Right renal pelvis (tissue), 4 donors: ENCODE measurements around the gene NEURL2. TPM values are rescaled to one million over a fixed set of nuclear protein-coding genes. Genes with fewer than 3 reads are reported as not detected.

Experiments used
- DNase-seq, 4 donors: peaks; one replicate each; pipeline ENCODE4 v3.0.0-alpha.2; 2013; ENCODE audit warnings: low read depth in 4 of 4, low spot score in 3 of 4, missing footprints in 1 of 4
- polyA plus RNA-seq, 4 donors: library from polyadenylated mRNA; unstranded; fragments of 120-200 nt; gene quantifications; one replicate each; pipeline ENCODE4 v1.2.1, GENCODE V29; 2013; ENCODE audit not compliant: insufficient read length in 4 of 4

NEURL2 gene
- polyA plus RNA-seq, 4 donors: 4.3 to 8.2 (median 5.0) TPM

- DNase-seq: no peak
Observed at GRCh38 chr20:45848969-45849582, 41.9 kb downstream of the NEURL2 start.

GRCh38 chr20:45848421-45848820 is 42.6 kb downstream of the NEURL2 start:
- no peak for DNase-seq

GRCh38 chr20:45845452-45845851 is 45.6 kb downstream of the NEURL2 start:
- DNase-seq: no peak

- no peak for DNase-seq
Observed at GRCh38 chr20:45843506-45843905, 47.5 kb downstream of the NEURL2 start.

- no peak for DNase-seq
Observed at GRCh38 chr20:45842169-45842812, 48.7 kb downstream of the NEURL2 start.

GRCh38 chr20:45841407-45842129 is 49.4 kb downstream of the NEURL2 start:
- DNase-seq: no peak

- DNase-seq: no peak
Observed at GRCh38 chr20:45840700-45841198, 50.3 kb downstream of the NEURL2 start.

Other genes with a start within 250 kb of the NEURL2 start
- gene WFDC11, start 221.0 kb downstream of the NEURL2 start, polyA plus RNA-seq: under 1 TPM in 1 of 4 donors, not detected in 3; 0.10 TPM
- gene WFDC13, start 189.2 kb downstream of the NEURL2 start, polyA plus RNA-seq: not detected
- gene WFDC10B, start 186.2 kb downstream of the NEURL2 start, polyA plus RNA-seq: not detected
- gene SPINT4, start 168.9 kb downstream of the NEURL2 start, polyA plus RNA-seq: not detected
- gene WFDC3, start 99.3 kb downstream of the NEURL2 start, polyA plus RNA-seq: 1 to 10 TPM; 1.1 to 2.1 (median 1.7) TPM
- gene DNTTIP1, start 99.3 kb downstream of the NEURL2 start, polyA plus RNA-seq: 10 to 100 TPM; 36.4 to 41.9 (median 38.8) TPM
- 10 to 100 TPM; 59.9 to 72.1 (median 65.9) TPM for gene UBE2C, start 78.6 kb downstream of the NEURL2 start, polyA plus RNA-seq
- 1 to 10 TPM in 1 of 4 donors, under 1 TPM in 3; 0.22 to 1.1 (median 0.72) TPM for gene TNNC2, start 63.9 kb downstream of the NEURL2 start, polyA plus RNA-seq
- 10 to 100 TPM; 12.6 to 17.1 (median 14.3) TPM for gene SNX21, start 57.4 kb downstream of the NEURL2 start, polyA plus RNA-seq
- gene ACOT8, start 33.8 kb downstream of the NEURL2 start, polyA plus RNA-seq: 10 to 100 TPM; 23.2 to 28.9 (median 24.5) TPM
- 1 to 10 TPM; 5.1 to 5.3 (median 5.2) TPM for gene ZSWIM3, start 33.6 kb downstream of the NEURL2 start, polyA plus RNA-seq
- gene ZSWIM1, start 10.0 kb downstream of the NEURL2 start, polyA plus RNA-seq: 10 to 100 TPM; 13.3 to 15.7 (median 15.3) TPM
- gene SPATA25, start 3.6 kb downstream of the NEURL2 start, polyA plus RNA-seq: 1 to 10 TPM; 2.8 to 3.8 (median 3.3) TPM
- 100 to 1,000 TPM; 118 to 137 (median 134) TPM for gene CTSA, start 127 bp upstream of the NEURL2 start, polyA plus RNA-seq
- 100 to 1,000 TPM; 143 to 178 (median 150) TPM for gene PLTP, start 20.9 kb upstream of the NEURL2 start, polyA plus RNA-seq
- gene PCIF1, start 43.5 kb upstream of the NEURL2 start, polyA plus RNA-seq: 10 to 100 TPM; 48.2 to 56.2 (median 49.0) TPM
- 10 to 100 TPM; 12.2 to 14.7 (median 12.9) TPM for gene ZNF335, start 81.0 kb upstream of the NEURL2 start, polyA plus RNA-seq
- under 1 TPM; 0.46 to 0.79 (median 0.52) TPM for gene MMP9, start 117.7 kb upstream of the NEURL2 start, polyA plus RNA-seq
- 1 to 10 TPM; 1.9 to 2.6 (median 2.2) TPM for gene SLC12A5, start 138.0 kb upstream of the NEURL2 start, polyA plus RNA-seq
- gene NCOA5, start 198.8 kb upstream of the NEURL2 start, polyA plus RNA-seq: 10 to 100 TPM; 56.9 to 63.8 (median 60.0) TPM
- gene CD40, start 227.1 kb upstream of the NEURL2 start, polyA plus RNA-seq: 1 to 10 TPM; 4.5 to 6.9 (median 5.9) TPM